HG02840 (cell line): ENCODE measurements around the gene SMIM14.
A peak's percentile ranks its signal among the peaks of the same experiment; 100 is the strongest.
"Not testable (repeated sequence)": the region's sequence is repeated elsewhere in the genome, so short reads cannot be mapped to it uniquely, and the experiment has no call there.

Source experiments
- ATAC-seq: cut with Tn5 transposase; IDR thresholded peaks from one replicate; pipeline ENCODE4 v1.9.1; 2021; ENCODE audit warnings: mild to moderate bottlenecking, moderate library complexity, moderate number of reproducible peaks; ENCODE audit not compliant: unreplicated experiment, low FRiP score

The SMIM14 gene

GRCh38 chr4:39638354-39639239, at the start of gene SMIM14:
Gene SMIM14 (minus strand): TSS chr4:39638865. CDS start chr4:39605145, 33,720 bp downstream.
- ATAC-seq: peak; percentile 77

GRCh38 chr4:39687014-39687413, 48.3 kb upstream of the SMIM14 start:
- ATAC-seq: no peak

- no peak for ATAC-seq
These were observed 47.3 kb upstream of the SMIM14 start for GRCh38 chr4:39685990-39686389.

- ATAC-seq: no peak
These were observed 43.5 kb upstream of the SMIM14 start for GRCh38 chr4:39682138-39682537.

GRCh38 chr4:39681003-39681402, 42.3 kb upstream of the SMIM14 start:
- not testable (repeated sequence) for ATAC-seq

- not testable (repeated sequence) for ATAC-seq
These were observed 37.0 kb upstream of the SMIM14 start for GRCh38 chr4:39675681-39676080.

GRCh38 chr4:39670296-39670695, 31.6 kb upstream of the SMIM14 start:
- not testable (repeated sequence) for ATAC-seq

- no peak for ATAC-seq
These were observed 30.2 kb upstream of the SMIM14 start for GRCh38 chr4:39668887-39669286.

GRCh38 chr4:39667706-39668105, 29.0 kb upstream of the SMIM14 start:
- no peak for ATAC-seq

- ATAC-seq: no peak
These were observed 26.4 kb upstream of the SMIM14 start for GRCh38 chr4:39664828-39665731.

GRCh38 chr4:39662683-39663082, 24.0 kb upstream of the SMIM14 start:
- ATAC-seq: no peak

- no peak for ATAC-seq
These were observed 22.1 kb upstream of the SMIM14 start for GRCh38 chr4:39660757-39661156.

- no peak for ATAC-seq
These were observed 21.4 kb upstream of the SMIM14 start for GRCh38 chr4:39660045-39660444.

- ATAC-seq: no peak
These were observed 20.1 kb upstream of the SMIM14 start for GRCh38 chr4:39658756-39659155.

- ATAC-seq: no peak
These were observed 18.8 kb upstream of the SMIM14 start for GRCh38 chr4:39657465-39657864.

GRCh38 chr4:39656638-39657037, 18.0 kb upstream of the SMIM14 start:
- ATAC-seq: not testable (repeated sequence)

GRCh38 chr4:39655876-39656275, 17.2 kb upstream of the SMIM14 start:
- no peak for ATAC-seq

GRCh38 chr4:39655211-39655610, 16.5 kb upstream of the SMIM14 start:
- ATAC-seq: no peak

GRCh38 chr4:39651586-39651985, 12.9 kb upstream of the SMIM14 start:
- ATAC-seq: not testable (repeated sequence)

- no peak for ATAC-seq
These were observed 11.1 kb upstream of the SMIM14 start for GRCh38 chr4:39649639-39650265.
